Measurements from ENCODE around the gene COL4A2.

Gene COL4A2

GRCh38 chr13:110291286-110291685, 15.8 kb upstream of the COL4A2 start:
- FAIRE-seq, result no peak

- FAIRE-seq, result no peak
Observed at GRCh38 chr13:110293037-110293436, 14.0 kb upstream of the COL4A2 start.

- FAIRE-seq, result no peak
Observed at GRCh38 chr13:110293649-110294048, 13.4 kb upstream of the COL4A2 start.

- no peak for FAIRE-seq
Observed at GRCh38 chr13:110294146-110294545, 12.9 kb upstream of the COL4A2 start.

GRCh38 chr13:110294622-110295021, 12.5 kb upstream of the COL4A2 start:
- no peak for FAIRE-seq

- FAIRE-seq, result no peak
Observed at GRCh38 chr13:110297011-110297410, 10.1 kb upstream of the COL4A2 start.

- no peak for FAIRE-seq
Observed at GRCh38 chr13:110297766-110298504, 9.1 kb upstream of the COL4A2 start.

GRCh38 chr13:110298505-110299282, 8.4 kb upstream of the COL4A2 start:
- no peak for FAIRE-seq

- no peak for FAIRE-seq
Observed at GRCh38 chr13:110299283-110299840, 7.7 kb upstream of the COL4A2 start.

GRCh38 chr13:110300090-110300815, 6.8 kb upstream of the COL4A2 start:
- FAIRE-seq, result no peak

GRCh38 chr13:110301083-110301482, 6.0 kb upstream of the COL4A2 start:
- FAIRE-seq, result no peak

GRCh38 chr13:110301606-110302553, 5.2 kb upstream of the COL4A2 start:
- no peak for FAIRE-seq

GRCh38 chr13:110302997-110303396, 4.1 kb upstream of the COL4A2 start:
- FAIRE-seq, result no peak

- no peak for FAIRE-seq
Observed at GRCh38 chr13:110303644-110304043, 3.4 kb upstream of the COL4A2 start.

GRCh38 chr13:110304256-110304655, 2.8 kb upstream of the COL4A2 start:
- FAIRE-seq, result no peak

- no peak for FAIRE-seq
Observed at GRCh38 chr13:110305001-110305400, 2.1 kb upstream of the COL4A2 start.

GRCh38 chr13:110305544-110305943, 1.5 kb upstream of the COL4A2 start:
- FAIRE-seq, result no peak

- FAIRE-seq, result no peak
Observed at GRCh38 chr13:110305949-110306339, 1.1 kb upstream of the COL4A2 start.

- no peak for FAIRE-seq
Observed at GRCh38 chr13:110306340-110306959, 634 bp upstream of the COL4A2 start.

- FAIRE-seq, result no peak
Observed at GRCh38 chr13:110307767-110308655, 927 bp downstream of the COL4A2 start.

Measured in G401.6 (cell line).